DND-41 (cell line): ENCODE data around the gene KCNT1.

Source experiments
- CTCF ChIP-seq: IDR thresholded peaks from 2 replicates; pipeline ENCODE4 v1.5.1; 2012; ENCODE audit warnings: borderline replicate concordance, low read length, moderate library complexity, mild to moderate bottlenecking; ENCODE audit not compliant: poor library complexity, severe bottlenecking; ENCODE audit errors: extremely low read depth
- EZH2 ChIP-seq: IDR thresholded peaks from 3 replicates; pipeline ENCODE4 v1.6.1; 2012; ENCODE audit warnings: borderline replicate concordance, low read depth, mild to moderate bottlenecking, moderate library complexity, low read length, inconsistent platforms; ENCODE audit not compliant: severe bottlenecking

GRCh38 chr9:135816651-135816970, 114.6 kb downstream of the KCNT1 start:
- no peak for TF ChIP-seq CTCF
- TF ChIP-seq EZH2: no peak
